ENCODE results near the gene ZNF460. TPM values are rescaled to one million over a fixed set of nuclear protein-coding genes. Genes with fewer than 3 reads are reported as not detected.
A peak's percentile ranks its signal among the peaks of the same experiment; 100 is the strongest.

ZNF460 gene
- total RNA-seq, 3 donors from 2014 or later: 70.2 to 123 (median 88.5) TPM

- Histone ChIP-seq H3K4me3 (peak within 1 kb of the TSS; percentile 82 to 89 (median 86)), H3K27me3 (no peaks in the 10 kb centered on the region), H3K9me3 (peaks cover 9 to 23% of the 10 kb centered on the region in 2 donors), H3K4me1 (peaks cover 0 to 7% of the 10 kb centered on the region in 2 donors), H3K27ac (peak within 1 kb of the TSS; percentile 92 to 93), H3K36me3 (peaks cover 16% of the 10 kb centered on the region)
- peak; percentile 95 to 97 for DNase-seq (ENCODE audit: low spot score in 2 of 2)
- intact Hi-C loops (cut with DNase I; ENCODE audit: low total_unique reads): no loop called here
- peak in 2 of 3 donors; percentile 53 to 93 for TF ChIP-seq POLR2AphosphoS5 (IDR thresholded peaks at IDR 0.05)
- TF ChIP-seq CTCF (IDR thresholded peaks at IDR 0.05): peak in 1 of 3 donors; percentile 19
- peak; percentile 50 for TF ChIP-seq POLR2A (IDR thresholded peaks at IDR 0.05)
Observed at GRCh38 chr19:57320180-57321084, 40.1 kb downstream of the ZNF460 start, which contains the start of gene ZNF543. Gene ZNF543, plus strand, starts transcription at chr19:57320472. Its CDS starts 382 bp downstream, at chr19:57320854.

DNA sequence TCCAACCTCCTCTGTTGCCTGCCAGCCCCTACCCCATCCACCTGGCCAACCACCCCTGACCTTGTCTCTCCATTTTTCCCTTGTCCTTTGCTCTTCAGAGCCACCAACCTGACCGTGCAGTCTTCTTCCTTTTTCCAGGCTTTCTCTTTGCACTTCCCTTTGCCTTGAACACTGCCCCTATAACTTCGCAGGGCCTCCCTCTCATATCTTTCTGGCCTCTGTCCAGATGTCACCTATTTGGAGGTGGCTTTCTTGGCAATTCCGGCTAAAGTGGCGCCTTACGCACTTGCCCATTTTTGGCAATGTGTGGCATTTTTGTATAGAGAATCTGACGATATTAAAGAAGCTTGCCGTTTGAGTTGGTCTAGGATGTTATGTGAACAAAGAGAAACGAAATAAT lies 40.8 kb downstream of the ZNF460 start:
- intact Hi-C loops (cut with DNase I; ENCODE audit: low total_unique reads): no loop called here
- Histone ChIP-seq H3K27me3 (no peaks in the 10 kb centered on the region), H3K9me3 (peaks cover 15 to 30% of the 10 kb centered on the region in 2 donors), H3K27ac (peak overlapping the region in 1 of 2 donors; percentile 93), H3K36me3 (peaks cover 16% of the 10 kb centered on the region), H3K4me1 (peaks cover 0 to 7% of the 10 kb centered on the region in 2 donors), H3K4me3 (peak overlapping the region; percentile 82 to 89 (median 86))
- no peak for DNase-seq (ENCODE audit: low spot score in 2 of 2)
- TF ChIP-seq CTCF (IDR thresholded peaks at IDR 0.05) (peak in 1 of 3 donors; percentile 2), POLR2AphosphoS5 (IDR thresholded peaks at IDR 0.05) (no peak)

DNA sequence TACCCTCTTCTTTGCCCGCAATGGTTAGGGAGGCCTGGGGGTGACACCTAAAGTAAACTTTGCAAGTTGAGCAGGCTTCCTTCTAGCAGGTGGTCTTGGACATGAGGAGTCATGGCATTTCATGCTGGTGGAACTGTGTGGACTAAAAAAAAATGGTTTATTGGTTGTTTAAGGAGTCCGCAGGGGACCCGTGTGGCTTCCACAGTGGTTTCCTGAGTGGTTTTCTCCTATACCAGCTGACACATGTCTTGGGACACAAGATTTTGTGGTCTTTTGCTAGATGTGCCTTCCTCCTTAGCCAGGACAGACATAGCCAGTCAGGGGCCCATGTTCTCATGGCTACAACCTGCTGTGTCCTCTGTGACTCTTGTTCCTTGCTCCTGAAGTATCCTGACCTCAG lies 41.5 kb downstream of the ZNF460 start:
- Histone ChIP-seq H3K4me3 (peak overlapping the region in 2 of 3 donors; percentile 86 to 89), H3K27ac (no peak overlapping the region), H3K9me3 (peaks cover 15 to 37% of the 10 kb centered on the region in 2 donors), H3K4me1 (peaks cover 0 to 7% of the 10 kb centered on the region in 2 donors), H3K36me3 (peaks cover 16% of the 10 kb centered on the region), H3K27me3 (no peaks in the 10 kb centered on the region)
- intact Hi-C loops (cut with DNase I; ENCODE audit: low total_unique reads): no loop called here
- DNase-seq (ENCODE audit: low spot score in 2 of 2): no peak
- TF ChIP-seq POLR2AphosphoS5 (IDR thresholded peaks at IDR 0.05): no peak
- TF ChIP-seq CTCF (IDR thresholded peaks at IDR 0.05): no peak
- TF ChIP-seq POLR2A (IDR thresholded peaks at IDR 0.05): no peak

DNA sequence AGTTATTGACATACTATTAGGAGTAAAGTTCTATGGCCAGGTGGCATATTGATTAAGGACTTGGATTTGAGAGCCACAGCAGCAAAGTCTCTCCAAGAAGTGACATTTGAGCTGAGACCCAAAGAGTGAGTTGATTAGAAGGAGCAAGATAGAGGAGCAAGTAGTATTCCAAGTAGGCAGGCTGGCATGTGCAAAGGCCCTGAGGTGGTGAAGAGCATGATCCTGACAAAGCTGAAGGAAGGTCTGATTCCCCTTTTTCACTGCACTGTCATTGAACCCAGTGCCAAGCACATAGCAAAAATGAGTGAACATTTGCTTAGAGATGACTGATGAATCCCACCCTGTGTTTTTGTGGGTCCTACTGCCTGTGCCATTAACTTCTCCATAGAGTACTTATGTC lies 44.7 kb downstream of the ZNF460 start:
- TF ChIP-seq POLR2AphosphoS5 (IDR thresholded peaks at IDR 0.05): no peak
- TF ChIP-seq POLR2A (IDR thresholded peaks at IDR 0.05): no peak
- no peak for TF ChIP-seq CTCF (IDR thresholded peaks at IDR 0.05)
- no peaks in the 10 kb centered on the region for H3K27me3 ChIP-seq
- peaks cover 45 to 66% of the 10 kb centered on the region in 2 donors for H3K9me3 ChIP-seq
- intact Hi-C loops (cut with DNase I; ENCODE audit: low total_unique reads): no loop called here
- no peak for DNase-seq (ENCODE audit: low spot score in 2 of 2)
- H3K4me1 ChIP-seq: peaks cover 0 to 7% of the 10 kb centered on the region in 2 donors
- no peak overlapping the region for H3K27ac ChIP-seq
- H3K4me3 ChIP-seq: no peak overlapping the region
- H3K36me3 ChIP-seq: peaks cover 37% of the 10 kb centered on the region

- intact Hi-C loops (cut with DNase I; ENCODE audit: low total_unique reads): no loop called here
- no peaks in the 10 kb centered on the region for H3K27me3 ChIP-seq
- no peak for TF ChIP-seq POLR2A (IDR thresholded peaks at IDR 0.05)
- no peak for TF ChIP-seq POLR2AphosphoS5 (IDR thresholded peaks at IDR 0.05)
- no peak for TF ChIP-seq CTCF (IDR thresholded peaks at IDR 0.05)
- no peak overlapping the region for H3K27ac ChIP-seq
- H3K4me3 ChIP-seq: no peak overlapping the region
- DNase-seq (ENCODE audit: low spot score in 2 of 2): no peak
- peaks cover 37% of the 10 kb centered on the region for H3K36me3 ChIP-seq
- H3K9me3 ChIP-seq: peaks cover 46 to 69% of the 10 kb centered on the region in 2 donors
- H3K4me1 ChIP-seq: no peaks in the 10 kb centered on the region
Observed at GRCh38 chr19:57327993-57328392, 47.7 kb downstream of the ZNF460 start.
